IMR-90 (cell line): Measurements from ENCODE around the gene ANXA4.

ENCODE experiments used
- BHLHE40 ChIP-seq: fragments of 150-350 bp; IDR thresholded peaks from 2 replicates; pipeline ENCODE4 v1.6.1; 2016; ENCODE audit warnings: mild to moderate bottlenecking, low read depth, low read length
- CEBPB ChIP-seq: IDR thresholded peaks from 2 replicates; pipeline ENCODE4 v1.6.1; 2012; ENCODE audit warnings: low read depth, low read length, improper control_type of control experiment
- CHD1 ChIP-seq: IDR thresholded peaks from 2 replicates; pipeline ENCODE4 v1.6.1; 2012; ENCODE audit warnings: low read depth, low read length, improper control_type of control experiment
- CTCF ChIP-seq: conservative IDR thresholded peaks from 2 replicates; pipeline ENCODE4 v1.5.1; 2012; ENCODE audit warnings: mild to moderate bottlenecking, low read depth, low read length, improper control_type of control experiment
- MAFK ChIP-seq: IDR thresholded peaks from 2 replicates; pipeline ENCODE4 v1.6.1; 2012; ENCODE audit warnings: low read depth, low read length, improper control_type of control experiment
- MXI1 ChIP-seq: IDR thresholded peaks from 2 replicates; pipeline ENCODE4 v1.6.1; 2012; ENCODE audit warnings: low read depth, mild to moderate bottlenecking, low read length, moderate library complexity, borderline replicate concordance
- NFE2L2 ChIP-seq: fragments of 150-350 bp; IDR thresholded peaks from 2 replicates; pipeline ENCODE4 v1.6.1; 2016; ENCODE audit warnings: low read depth, mild to moderate bottlenecking, low read length
- POLR2A ChIP-seq: IDR thresholded peaks from 2 replicates; pipeline ENCODE4 v1.6.1; 2012; ENCODE audit warnings: mild to moderate bottlenecking, low read depth, low read length
- RAD21 ChIP-seq: IDR thresholded peaks from 2 replicates; pipeline ENCODE4 v1.6.1; 2012; ENCODE audit warnings: low read length, improper control_type of control experiment
- RCOR1 ChIP-seq: IDR thresholded peaks from 2 replicates; pipeline ENCODE4 v1.6.1; 2012; ENCODE audit warnings: mild to moderate bottlenecking, low read length, improper control_type of control experiment; ENCODE audit not compliant: insufficient replicate concordance
- RFX5 ChIP-seq: IDR thresholded peaks from 2 replicates; pipeline ENCODE4 v1.8.0; 2012; ENCODE audit warnings: low read depth, mild to moderate bottlenecking, low read length, moderate library complexity
- SMC3 ChIP-seq: fragments of 150-350 bp; IDR thresholded peaks from 2 replicates; pipeline ENCODE4 v1.6.1; 2016; ENCODE audit warnings: low read depth, mild to moderate bottlenecking, antibody characterized with exemption, low read length, moderate library complexity
- USF2 ChIP-seq: fragments of 150-350 bp; IDR thresholded peaks from 2 replicates; pipeline ENCODE4 v1.6.1; 2017; ENCODE audit warnings: mild to moderate bottlenecking, antibody characterized with exemption, low read length, low read depth

GRCh38 chr2:69848186-69848790 lies 106.4 kb downstream of the ANXA4 start:
- no peak for TF ChIP-seq NFE2L2
- TF ChIP-seq CHD1, result no peak
- no peak for TF ChIP-seq CTCF
- no peak for TF ChIP-seq BHLHE40
- no peak for TF ChIP-seq MAFK
- no peak for TF ChIP-seq RCOR1
- no peak for TF ChIP-seq POLR2A
- TF ChIP-seq RAD21, result no peak
- TF ChIP-seq USF2, result no peak
- no peak for TF ChIP-seq CEBPB
- no peak for TF ChIP-seq MXI1
- TF ChIP-seq RFX5, result no peak
- no peak for TF ChIP-seq SMC3
